Left forelimb (tissue), 1 donor: Measurements from ENCODE around the gene GJA1.

Experiments used
- DNase-seq: peaks from one replicate; pipeline ENCODE4 v3.0.0-alpha.2; 2018; ENCODE audit warnings: low spot score

Gene GJA1

GRCh38 chr6:121482751-121483150, 47.3 kb downstream of the GJA1 start:
- DNase-seq = no peak

- no peak for DNase-seq
Observed at GRCh38 chr6:121485359-121485811, 49.9 kb downstream of the GJA1 start.

- no peak for DNase-seq
Observed at GRCh38 chr6:121491576-121491975, 56.1 kb downstream of the GJA1 start.

- no peak for DNase-seq
Observed at GRCh38 chr6:121492536-121492935, 57.1 kb downstream of the GJA1 start.

- DNase-seq = no peak
Observed at GRCh38 chr6:121497970-121498375, 62.5 kb downstream of the GJA1 start.

GRCh38 chr6:121498481-121499276, 63.2 kb downstream of the GJA1 start:
- no peak for DNase-seq
